DMS53 (cell line): ENCODE results near the gene ARHGEF2.

Source experiments
- DNase-seq: peaks from one replicate; lab custom pipeline; 2025; lab: John Stamatoyannopoulos, UW

Gene ARHGEF2

GRCh38 chr1:155911156-155912055 lies 66.9 kb downstream of the ARHGEF2 start, which contains the start of gene RIT1:
RIT1 (minus strand) TSS chr1:155911349; CDS start chr1:155910761, 588 bp downstream.
- DNase-seq: peak; percentile 93

DNA sequence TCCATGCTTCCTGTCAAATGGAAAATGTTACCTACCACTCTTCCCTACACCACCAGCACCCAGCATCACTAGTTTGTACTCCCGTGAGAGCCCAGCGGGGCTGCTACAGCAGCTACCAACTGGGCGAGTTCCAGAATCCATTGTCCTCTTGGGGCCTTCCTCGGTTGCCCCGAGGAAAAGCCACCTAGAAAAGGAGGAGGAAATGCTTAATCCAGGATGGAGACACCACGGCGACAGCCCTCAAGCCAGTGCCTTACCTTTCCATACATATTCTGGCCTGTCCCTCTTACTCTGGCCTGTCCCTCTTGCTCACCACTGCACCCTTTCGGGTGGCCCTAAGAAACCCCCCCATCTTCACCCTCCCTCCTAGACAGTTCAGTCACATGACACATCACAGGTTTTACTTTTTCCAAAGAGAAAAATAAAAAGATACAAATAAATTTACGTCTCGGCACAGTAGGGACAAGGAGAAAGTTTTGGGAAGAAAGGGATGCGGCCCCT lies 67.7 kb downstream of the ARHGEF2 start:
- DNase-seq: peak; percentile 60

DNA sequence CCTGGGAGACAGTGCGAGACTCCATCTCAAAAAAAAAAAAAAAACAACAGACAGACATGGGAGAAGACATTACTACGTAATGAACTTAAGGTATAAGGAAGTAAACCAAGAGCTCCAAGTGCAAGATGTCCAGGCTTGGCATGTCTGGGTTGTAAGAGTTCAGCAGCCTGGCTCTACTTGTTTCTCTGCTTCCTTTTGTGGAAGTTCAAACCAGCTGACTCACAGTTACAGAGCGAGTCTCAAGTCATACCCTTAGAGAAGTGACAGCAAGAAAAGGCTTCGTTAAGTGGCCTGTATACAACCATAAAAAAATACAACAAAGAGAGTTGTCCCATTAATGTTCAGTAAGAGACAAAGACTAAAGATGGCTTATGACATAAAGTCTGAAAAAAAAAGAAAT lies 68.5 kb downstream of the ARHGEF2 start:
- peak; percentile 11 for DNase-seq

- DNase-seq: no peak
Observed at GRCh38 chr1:155904261-155904660, 74.1 kb downstream of the ARHGEF2 start.

DNA sequence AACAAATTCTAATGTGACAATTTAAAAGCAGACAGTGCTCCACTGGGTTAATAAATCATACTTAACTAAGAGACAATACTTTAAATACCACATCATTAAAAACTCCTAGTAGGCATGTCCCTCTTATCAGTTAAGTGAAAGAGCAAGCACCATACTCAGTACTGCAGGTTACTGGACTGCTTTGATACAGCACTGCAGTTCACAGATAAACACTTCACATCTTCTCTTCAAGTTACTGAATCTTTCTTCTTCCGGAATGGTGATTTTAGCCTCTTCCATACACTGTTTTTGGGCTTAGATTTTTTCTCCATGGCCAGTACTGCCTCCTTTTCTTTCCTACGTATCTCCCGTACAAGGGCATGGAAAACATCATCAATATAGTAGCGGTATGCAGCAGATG lies 78.2 kb downstream of the ARHGEF2 start:
- no peak for DNase-seq

DNA sequence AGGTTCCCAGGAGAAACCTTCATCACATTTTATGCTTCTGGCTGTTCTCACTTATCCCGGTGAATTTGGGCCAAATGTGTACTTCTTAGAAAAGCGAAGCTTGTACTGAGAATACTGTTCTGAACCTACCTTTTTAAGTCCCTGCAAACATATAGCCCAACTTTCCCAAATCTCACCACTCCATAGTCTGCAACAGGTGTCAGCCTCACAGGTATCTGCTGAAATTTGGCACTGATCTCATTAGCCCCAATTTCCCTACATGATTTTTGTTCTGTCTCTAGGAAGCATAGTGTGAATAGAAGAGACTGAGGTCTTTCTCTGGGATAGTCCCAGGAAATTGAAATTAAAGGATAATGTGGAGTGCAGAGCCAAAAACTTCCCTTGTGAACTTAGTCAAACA lies 78.7 kb downstream of the ARHGEF2 start:
- no peak for DNase-seq

DNA sequence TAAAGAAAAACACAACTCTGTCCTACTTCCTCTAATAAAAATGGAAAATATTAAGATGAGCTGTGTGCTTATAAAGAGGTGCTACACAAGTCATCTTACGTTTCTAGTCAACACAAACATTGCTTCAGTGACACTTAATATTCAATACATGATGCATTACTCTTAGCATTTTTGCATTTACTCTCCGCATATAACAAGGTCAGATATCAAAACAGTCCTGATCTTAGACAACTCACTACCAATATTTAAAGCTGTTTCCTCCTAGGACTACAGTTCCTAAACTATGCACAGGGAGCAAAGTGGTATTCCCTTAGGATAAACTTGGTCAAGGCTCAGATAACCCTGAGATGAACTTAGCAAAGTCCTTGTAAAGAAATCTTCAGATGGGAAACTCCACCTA lies 79.5 kb downstream of the ARHGEF2 start:
- no peak for DNase-seq

GRCh38 chr1:155897746-155898145 lies 80.6 kb downstream of the ARHGEF2 start:
- DNase-seq: no peak
